ENCODE results near the gene PCSK5. TPM values are rescaled to one million over a fixed set of nuclear protein-coding genes. Genes with fewer than 3 reads are reported as not detected.

Gene PCSK5
- total and polyA plus RNA-seq, 8 donors: 0.37 to 86.3 (median 4.9) TPM

DNA sequence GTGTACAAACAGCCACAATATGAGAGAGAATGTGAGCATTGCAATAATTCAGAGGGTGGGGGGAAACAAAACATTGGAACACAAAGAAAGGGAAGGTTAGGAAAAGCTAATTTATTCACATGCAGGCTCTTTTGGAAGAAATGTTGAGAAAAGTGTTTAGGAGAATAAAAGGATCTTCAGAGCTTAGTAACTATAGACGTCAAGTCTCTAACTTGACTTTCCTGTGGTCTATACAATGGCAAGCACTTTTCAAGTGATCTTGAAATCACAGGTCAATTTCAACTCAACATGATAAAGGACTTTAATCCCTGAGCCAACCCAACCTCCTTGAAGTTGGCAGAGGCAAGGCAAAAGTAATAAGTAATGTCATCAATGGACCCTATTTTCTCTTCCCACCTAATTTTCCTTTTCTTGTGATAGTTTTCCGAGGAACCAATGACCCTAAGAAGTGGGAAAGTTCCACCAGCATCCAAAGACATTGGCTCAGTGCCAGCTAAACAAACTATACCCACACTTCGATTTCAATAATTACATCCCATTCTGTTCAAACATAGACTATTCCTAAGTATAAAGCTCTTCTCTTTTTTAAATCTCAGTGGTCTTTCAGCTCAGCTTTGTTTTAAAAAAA, 480.0 kb downstream of the PCSK5 start:
- WGBS, 5 donors: 35 to 53% (median 42%) methylated on average over 3 of the region's 3 CpGs
- DNase-seq: no peak
- H3K27me3 ChIP-seq: no peaks in the 10 kb centered on the region
- TF ChIP-seq POLR2A (IDR thresholded peaks at IDR 0.05): no peak
- TF ChIP-seq, protein P1, sequence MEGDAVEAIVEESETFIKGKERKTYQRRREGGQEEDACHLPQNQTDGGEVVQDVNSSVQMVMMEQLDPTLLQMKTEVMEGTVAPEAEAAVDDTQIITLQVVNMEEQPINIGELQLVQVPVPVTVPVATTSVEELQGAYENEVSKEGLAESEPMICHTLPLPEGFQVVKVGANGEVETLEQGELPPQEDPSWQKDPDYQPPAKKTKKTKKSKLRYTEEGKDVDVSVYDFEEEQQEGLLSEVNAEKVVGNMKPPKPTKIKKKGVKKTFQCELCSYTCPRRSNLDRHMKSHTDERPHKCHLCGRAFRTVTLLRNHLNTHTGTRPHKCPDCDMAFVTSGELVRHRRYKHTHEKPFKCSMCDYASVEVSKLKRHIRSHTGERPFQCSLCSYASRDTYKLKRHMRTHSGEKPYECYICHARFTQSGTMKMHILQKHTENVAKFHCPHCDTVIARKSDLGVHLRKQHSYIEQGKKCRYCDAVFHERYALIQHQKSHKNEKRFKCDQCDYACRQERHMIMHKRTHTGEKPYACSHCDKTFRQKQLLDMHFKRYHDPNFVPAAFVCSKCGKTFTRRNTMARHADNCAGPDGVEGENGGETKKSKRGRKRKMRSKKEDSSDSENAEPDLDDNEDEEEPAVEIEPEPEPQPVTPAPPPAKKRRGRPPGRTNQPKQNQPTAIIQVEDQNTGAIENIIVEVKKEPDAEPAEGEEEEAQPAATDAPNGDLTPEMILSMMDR (IDR thresholded peaks at IDR 0.05): no peak
- TF ChIP-seq POLR2AphosphoS5 (IDR thresholded peaks at IDR 0.05): no peak
- TF ChIP-seq EP300 (IDR thresholded peaks at IDR 0.05): no peak
- peak overlapping the region in 3 of 5 donors; percentile 12 to 57 (median 24) for H3K27ac ChIP-seq
- no peaks in the 10 kb centered on the region for H3K9me3 ChIP-seq
- H3K4me1 ChIP-seq: peaks cover 39 to 79% (median 56%) of the 10 kb centered on the region in 4 donors
- H3K4me3 ChIP-seq: no peak overlapping the region
- intact Hi-C loops (cut with DNase I; ENCODE audit: low total_unique reads): no loop called here
- H3K36me3 ChIP-seq: no peaks in the 10 kb centered on the region

DNA sequence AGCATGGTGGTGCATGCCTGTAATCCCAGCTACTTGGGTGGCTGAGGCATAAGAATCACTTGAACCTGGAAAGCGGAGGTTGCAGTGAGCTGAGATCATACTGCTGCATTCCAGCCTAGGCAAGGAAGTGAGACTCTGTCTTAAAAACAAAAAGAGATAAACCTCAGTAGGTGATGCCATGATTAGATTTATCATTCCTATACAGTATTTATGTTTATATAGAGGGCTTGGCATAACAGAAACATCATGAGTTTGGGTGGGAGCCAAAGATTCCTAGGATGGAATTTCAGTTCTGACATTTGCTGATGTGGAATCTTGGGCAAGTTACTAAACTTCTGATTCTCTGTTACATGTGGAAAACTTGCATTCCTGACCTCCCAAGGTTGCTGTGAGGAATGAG, 481.4 kb downstream of the PCSK5 start:
- DNase-seq: no peak
- Histone ChIP-seq H3K27me3 (no peaks in the 10 kb centered on the region), H3K4me1 (peaks cover 43 to 72% (median 56%) of the 10 kb centered on the region in 4 donors), H3K36me3 (no peaks in the 10 kb centered on the region), H3K4me3 (no peak overlapping the region), H3K9me3 (no peaks in the 10 kb centered on the region), H3K27ac (peak overlapping the region; percentile 34 to 78 (median 73))
- whole genome bisulfite sequencing, 5 donors: 76 to 87% (median 80%) methylated on average over 1 of the region's 1 CpG
- no peak for TF ChIP-seq EP300 (IDR thresholded peaks at IDR 0.05)
- TF ChIP-seq, protein P1 (IDR thresholded peaks at IDR 0.05): no peak
- TF ChIP-seq POLR2A (IDR thresholded peaks at IDR 0.05): no peak
- no peak for TF ChIP-seq POLR2AphosphoS5 (IDR thresholded peaks at IDR 0.05)
- intact Hi-C loops (cut with DNase I; ENCODE audit: low total_unique reads): no loop called here

DNA sequence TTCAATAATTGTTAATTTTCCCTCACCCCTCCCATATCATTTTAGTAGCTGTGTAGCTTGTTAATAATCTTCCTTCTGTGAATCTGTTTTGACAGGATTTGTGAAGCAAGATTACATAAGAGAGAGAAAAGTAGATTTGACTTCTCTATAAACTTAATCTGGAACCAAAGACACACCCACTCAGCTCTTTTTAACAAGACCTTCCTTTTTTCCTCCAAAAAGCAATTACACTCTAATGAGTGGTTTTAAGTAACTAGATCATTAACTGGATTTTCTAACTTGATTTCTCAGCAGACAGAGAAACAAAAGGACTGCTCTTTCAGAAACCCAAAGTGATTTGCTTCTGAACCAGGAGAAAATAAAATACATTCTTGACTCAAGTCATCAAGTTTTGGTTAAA, 481.9 kb downstream of the PCSK5 start:
- Histone ChIP-seq H3K27me3 (no peaks in the 10 kb centered on the region), H3K27ac (peak overlapping the region in 4 of 5 donors; percentile 72 to 78 (median 73)), H3K4me3 (no peak overlapping the region), H3K36me3 (no peaks in the 10 kb centered on the region), H3K4me1 (peaks cover 43 to 71% (median 56%) of the 10 kb centered on the region in 4 donors), H3K9me3 (no peaks in the 10 kb centered on the region)
- TF ChIP-seq EP300 (IDR thresholded peaks at IDR 0.05): no peak
- TF ChIP-seq, protein P1 (IDR thresholded peaks at IDR 0.05): no peak
- TF ChIP-seq POLR2AphosphoS5 (IDR thresholded peaks at IDR 0.05): no peak
- no peak for TF ChIP-seq POLR2A (IDR thresholded peaks at IDR 0.05)
- intact Hi-C loops (cut with DNase I; ENCODE audit: low total_unique reads): no loop called here
- no peak for DNase-seq

DNA sequence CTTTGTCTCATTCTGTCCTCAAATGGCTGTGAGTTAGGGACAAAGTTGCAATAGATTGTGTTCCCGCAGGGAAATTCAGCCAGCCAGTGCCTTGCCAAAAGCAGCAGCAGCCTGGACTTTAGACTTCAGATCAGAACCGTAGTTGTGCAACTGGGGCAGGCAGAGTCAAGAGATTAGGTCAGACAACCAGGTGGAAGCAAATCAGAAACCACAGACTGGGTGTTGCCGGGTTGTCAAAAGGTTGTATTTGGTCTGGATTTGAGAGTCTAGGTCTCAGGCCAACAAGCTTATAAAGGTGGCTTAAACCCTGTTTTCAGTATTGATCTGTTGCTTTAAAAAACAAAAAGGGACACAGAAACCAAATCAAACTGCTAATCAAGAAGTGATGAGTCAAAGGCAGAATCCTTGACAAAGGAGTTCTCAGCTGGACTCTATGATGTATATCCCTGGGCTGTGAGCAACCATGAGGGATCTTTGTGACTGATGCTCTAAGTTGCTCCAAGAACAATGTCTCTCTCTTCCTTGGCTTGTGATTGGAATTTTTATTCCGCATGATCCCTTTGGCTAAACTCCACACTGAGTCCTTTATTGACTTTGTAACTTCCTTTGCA, 482.8 kb downstream of the PCSK5 start:
- no peaks in the 10 kb centered on the region for H3K27me3 ChIP-seq
- intact Hi-C loops (cut with DNase I; ENCODE audit: low total_unique reads): no loop called here
- no peak overlapping the region for H3K4me3 ChIP-seq
- H3K27ac ChIP-seq: peak overlapping the region; percentile 23 to 78 (median 73)
- no peaks in the 10 kb centered on the region for H3K9me3 ChIP-seq
- H3K36me3 ChIP-seq: no peaks in the 10 kb centered on the region
- peaks cover 43 to 71% (median 56%) of the 10 kb centered on the region in 4 donors for H3K4me1 ChIP-seq
- DNase-seq: peak; percentile 85 to 89
- 16 to 32% (median 22%) methylated on average over 4 of the region's 4 CpGs for WGBS, 5 donors
- no peak for TF ChIP-seq EP300 (IDR thresholded peaks at IDR 0.05)
- peak in 2 of 3 donors; percentile 74 to 87 for TF ChIP-seq POLR2AphosphoS5 (IDR thresholded peaks at IDR 0.05)
- TF ChIP-seq POLR2A (IDR thresholded peaks at IDR 0.05): no peak
- TF ChIP-seq, protein P1 (IDR thresholded peaks at IDR 0.05): no peak

Data from stomach (tissue), 9 donors.